Activated T-cell treated with anti-CD3 and anti-CD28 coated beads, Interleukin-2, amount 50 U/mL, for 4 hours (primary cell): ENCODE measurements around the gene TMEM63A. TPM values are rescaled to one million over a fixed set of nuclear protein-coding genes. Genes with fewer than 3 reads are reported as not detected.
A peak's percentile ranks its signal among the peaks of the same experiment; 100 is the strongest.

ENCODE experiments used
- ATAC-seq, 2 donors: fragments of 200-7000 bp; cut with Tn5 transposase; one replicate each; pipeline ENCODE4 v1.10.0; 2021
- DNase-seq: peaks from one replicate; pipeline ENCODE4 v3.0.0-alpha.2; 2020
- H3K27me3 Mint-ChIP-seq: one replicate; pipeline ENCODE4 v1.8.0; 2021; ENCODE audit warnings: low read depth, mixed read lengths
- H3K36me3 Mint-ChIP-seq: one replicate; pipeline ENCODE4 v1.8.0; 2022; ENCODE audit warnings: mixed read lengths; ENCODE audit not compliant: insufficient read depth
- H3K4me1 Mint-ChIP-seq: one replicate; pipeline ENCODE4 v1.8.0; 2021; ENCODE audit warnings: low read depth, mixed read lengths
- H3K4me3 Mint-ChIP-seq: one replicate; pipeline ENCODE4 v1.8.0; 2021; ENCODE audit warnings: mild to moderate bottlenecking, moderate library complexity, mixed read lengths
- H3K9me3 Mint-ChIP-seq: one replicate; pipeline ENCODE4 v1.8.0; 2021; ENCODE audit warnings: mixed read lengths
- total RNA-seq, 3 donors: library from RNA; stranded (reverse); gene quantifications; one replicate each; pipeline ENCODE4 v1.2.1, GENCODE V29; 2021

TMEM63A gene
- total RNA-seq, 3 donors from 2014 or later: 7.1 to 13.5 (median 9.1) TPM

DNA sequence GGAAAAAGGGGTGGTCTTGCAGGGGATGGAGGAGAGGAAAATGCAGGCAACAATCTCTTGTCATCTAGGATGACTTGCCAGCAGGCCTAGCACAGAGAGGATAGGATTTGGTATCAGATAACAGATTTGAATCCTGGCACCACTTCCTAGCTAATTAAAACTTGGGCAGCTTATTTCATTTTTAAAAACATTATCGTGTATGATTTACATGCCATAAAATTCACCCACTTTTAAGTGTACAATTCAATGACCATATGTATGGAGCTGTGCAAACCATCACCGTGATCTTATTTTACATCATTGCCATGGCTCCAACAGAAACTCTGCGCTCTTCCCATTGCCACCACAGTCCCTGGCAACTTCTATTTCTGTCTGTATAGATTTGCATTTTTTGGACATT is 34.9 kb upstream of the TMEM63A start:
- DNase-seq (no peak), ATAC-seq (no peak)
- H3K9me3 Mint-ChIP-seq: no peaks in the 10 kb centered on the region
- peaks cover 21% of the 10 kb centered on the region for H3K36me3 Mint-ChIP-seq
- no peak overlapping the region for H3K4me3 Mint-ChIP-seq
- H3K4me1 Mint-ChIP-seq: peaks cover 22% of the 10 kb centered on the region
- no peaks in the 10 kb centered on the region for H3K27me3 Mint-ChIP-seq

DNA sequence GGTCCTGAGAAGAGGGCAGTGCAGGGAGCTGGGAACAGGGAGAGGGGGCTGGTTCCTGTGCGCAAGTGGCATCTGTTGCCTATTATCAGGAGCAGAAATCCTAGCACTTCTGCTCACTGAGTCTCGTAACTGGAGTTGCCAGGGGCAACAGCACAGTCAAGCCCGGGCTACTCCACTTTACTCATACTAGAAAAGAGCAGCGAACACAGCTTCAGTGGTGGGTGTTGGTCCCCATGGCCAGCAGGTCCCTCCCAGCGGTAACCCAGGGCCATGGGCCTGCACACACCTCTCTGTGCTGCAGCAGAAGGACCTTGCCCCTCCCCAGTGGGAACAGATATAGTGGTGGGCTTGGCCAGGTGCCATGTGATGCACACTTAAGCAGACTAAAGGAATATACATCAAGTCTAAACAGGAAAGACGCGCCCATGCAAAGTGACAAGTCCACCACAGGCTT is 33.4 kb upstream of the TMEM63A start:
- no peaks in the 10 kb centered on the region for H3K9me3 Mint-ChIP-seq
- ATAC-seq (no peak), DNase-seq (no peak)
- H3K4me1 Mint-ChIP-seq: peaks cover 26% of the 10 kb centered on the region
- peaks cover 16% of the 10 kb centered on the region for H3K36me3 Mint-ChIP-seq
- H3K4me3 Mint-ChIP-seq: no peak overlapping the region
- no peaks in the 10 kb centered on the region for H3K27me3 Mint-ChIP-seq

GRCh38 chr1:225914947-225915346 is 32.8 kb upstream of the TMEM63A start:
- H3K36me3 Mint-ChIP-seq: peaks cover 11% of the 10 kb centered on the region
- ATAC-seq: no peak
- H3K4me3 Mint-ChIP-seq: no peak overlapping the region
- H3K4me1 Mint-ChIP-seq: peaks cover 27% of the 10 kb centered on the region
- no peak for DNase-seq
- no peaks in the 10 kb centered on the region for H3K27me3 Mint-ChIP-seq
- no peaks in the 10 kb centered on the region for H3K9me3 Mint-ChIP-seq

GRCh38 chr1:225914391-225914790 is 32.2 kb upstream of the TMEM63A start:
- Mint-ChIP-seq H3K4me3 (no peak overlapping the region), H3K9me3 (no peaks in the 10 kb centered on the region), H3K4me1 (peaks cover 27% of the 10 kb centered on the region), H3K36me3 (peaks cover 10% of the 10 kb centered on the region), H3K27me3 (no peaks in the 10 kb centered on the region)
- DNase-seq (no peak), ATAC-seq (no peak)

- H3K36me3 Mint-ChIP-seq: peaks cover 2% of the 10 kb centered on the region
- H3K4me3 Mint-ChIP-seq: no peak overlapping the region
- DNase-seq: peak; percentile 74
- H3K9me3 Mint-ChIP-seq: no peaks in the 10 kb centered on the region
- H3K4me1 Mint-ChIP-seq: peaks cover 32% of the 10 kb centered on the region
- ATAC-seq: peak; percentile 95
- no peaks in the 10 kb centered on the region for H3K27me3 Mint-ChIP-seq
Observed at GRCh38 chr1:225911191-225912130, 29.3 kb upstream of the TMEM63A start.

GRCh38 chr1:225909477-225909876 is 27.3 kb upstream of the TMEM63A start:
- DNase-seq (no peak), ATAC-seq (no peak)
- Mint-ChIP-seq H3K36me3 (no peaks in the 10 kb centered on the region), H3K4me1 (peaks cover 32% of the 10 kb centered on the region), H3K4me3 (no peak overlapping the region), H3K27me3 (no peaks in the 10 kb centered on the region), H3K9me3 (no peaks in the 10 kb centered on the region)

DNA sequence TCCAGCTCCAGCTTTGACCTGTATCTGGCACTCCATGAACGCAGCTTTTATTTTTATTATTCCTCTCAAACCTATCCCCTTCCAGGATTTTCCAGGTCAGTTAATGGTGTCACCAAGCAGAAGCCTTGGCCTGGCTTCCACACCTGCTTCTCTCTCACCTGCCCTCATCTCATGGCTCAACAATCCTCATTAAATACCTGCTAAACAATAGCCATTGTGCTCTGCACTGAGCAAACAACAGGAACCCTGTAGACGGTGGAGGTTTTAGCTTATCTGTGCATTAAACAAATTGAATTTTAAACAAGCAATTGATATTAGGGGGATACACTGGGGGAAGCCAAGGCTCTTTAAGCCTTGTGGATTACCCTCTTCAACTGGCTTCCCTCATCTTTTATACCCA is 26.6 kb upstream of the TMEM63A start:
- ATAC-seq (no peak), DNase-seq (no peak)
- no peaks in the 10 kb centered on the region for H3K36me3 Mint-ChIP-seq
- no peaks in the 10 kb centered on the region for H3K27me3 Mint-ChIP-seq
- H3K4me3 Mint-ChIP-seq: no peak overlapping the region
- no peaks in the 10 kb centered on the region for H3K9me3 Mint-ChIP-seq
- peaks cover 32% of the 10 kb centered on the region for H3K4me1 Mint-ChIP-seq

DNA sequence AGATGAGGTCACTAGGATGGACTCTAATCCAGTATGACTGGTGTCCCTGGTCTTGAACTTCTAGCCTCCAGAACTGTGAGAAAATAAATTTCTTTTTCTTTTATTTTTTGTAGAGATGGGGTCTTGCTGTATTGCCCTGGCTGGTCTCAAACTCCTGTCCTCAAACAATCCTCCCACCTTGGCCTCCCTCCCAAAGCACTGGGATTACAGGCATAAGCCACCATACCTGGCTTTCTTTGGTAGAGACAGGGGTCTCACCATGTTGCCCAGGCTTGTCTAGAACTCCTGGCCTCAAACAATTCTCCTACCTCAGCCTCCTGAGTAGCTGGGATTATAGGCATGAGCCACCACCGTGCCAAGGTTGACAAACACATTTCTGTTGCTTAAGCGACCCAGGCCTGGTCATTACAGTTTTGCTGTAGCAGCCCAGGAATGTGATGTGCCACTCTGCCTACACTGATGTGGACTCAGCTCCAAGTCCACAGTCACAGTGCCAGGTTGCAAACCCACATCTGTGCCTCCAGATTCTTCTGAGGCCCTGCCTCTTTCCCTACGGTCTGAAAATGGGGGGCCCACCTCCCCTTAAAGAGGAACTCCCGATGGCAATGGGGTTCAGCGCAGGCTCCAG is 25.9 kb upstream of the TMEM63A start:
- ATAC-seq: no peak
- Mint-ChIP-seq H3K36me3 (no peaks in the 10 kb centered on the region), H3K4me3 (no peak overlapping the region), H3K4me1 (peaks cover 32% of the 10 kb centered on the region), H3K27me3 (no peaks in the 10 kb centered on the region), H3K9me3 (no peaks in the 10 kb centered on the region)
- DNase-seq: no peak

DNA sequence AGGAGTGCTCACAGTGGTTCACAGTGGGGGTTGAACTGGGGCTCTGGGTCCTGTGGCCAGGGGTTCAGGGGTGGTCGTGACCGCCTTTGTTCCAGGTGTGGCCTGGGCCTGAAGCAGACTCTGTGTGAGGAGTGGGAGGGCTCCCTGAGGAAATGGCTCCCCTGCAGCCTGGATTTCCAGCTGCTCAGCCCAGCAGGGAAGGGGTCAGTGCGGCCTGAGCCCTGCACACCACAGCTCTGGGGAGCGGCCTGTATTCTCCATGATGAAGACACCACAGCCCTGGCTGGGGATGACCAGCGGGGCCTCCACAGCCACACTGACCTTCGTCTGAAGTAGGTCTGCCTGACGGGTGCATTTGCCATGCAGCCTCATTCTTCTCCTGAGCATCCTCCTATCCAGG is 25.2 kb upstream of the TMEM63A start:
- ATAC-seq (no peak), DNase-seq (no peak)
- H3K9me3 Mint-ChIP-seq: no peaks in the 10 kb centered on the region
- H3K27me3 Mint-ChIP-seq: no peaks in the 10 kb centered on the region
- no peak overlapping the region for H3K4me3 Mint-ChIP-seq
- H3K36me3 Mint-ChIP-seq: no peaks in the 10 kb centered on the region
- H3K4me1 Mint-ChIP-seq: peaks cover 32% of the 10 kb centered on the region

DNA sequence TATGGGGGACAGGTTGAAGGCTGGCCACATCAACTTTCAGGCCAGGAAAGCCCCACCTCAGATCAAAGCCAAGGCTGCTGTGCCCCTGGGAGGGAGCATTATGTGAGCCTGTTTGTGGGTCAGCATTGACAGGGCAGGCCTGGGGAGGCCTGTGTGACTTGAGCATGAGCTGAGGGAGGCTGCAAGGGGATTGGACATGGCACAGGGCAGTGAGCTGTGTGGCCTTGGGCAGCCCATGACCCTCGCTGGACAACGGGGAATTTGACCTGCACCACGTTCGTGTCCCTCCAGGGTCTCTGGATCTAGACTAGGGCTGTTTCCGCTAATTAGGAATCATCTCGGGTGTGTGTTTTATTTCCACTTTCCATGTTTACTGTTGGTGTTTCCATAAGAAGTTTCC is 24.3 kb upstream of the TMEM63A start:
- DNase-seq: no peak
- peaks cover 28% of the 10 kb centered on the region for H3K4me1 Mint-ChIP-seq
- no peak for ATAC-seq
- no peaks in the 10 kb centered on the region for H3K36me3 Mint-ChIP-seq
- no peak overlapping the region for H3K4me3 Mint-ChIP-seq
- no peaks in the 10 kb centered on the region for H3K9me3 Mint-ChIP-seq
- no peaks in the 10 kb centered on the region for H3K27me3 Mint-ChIP-seq

DNA sequence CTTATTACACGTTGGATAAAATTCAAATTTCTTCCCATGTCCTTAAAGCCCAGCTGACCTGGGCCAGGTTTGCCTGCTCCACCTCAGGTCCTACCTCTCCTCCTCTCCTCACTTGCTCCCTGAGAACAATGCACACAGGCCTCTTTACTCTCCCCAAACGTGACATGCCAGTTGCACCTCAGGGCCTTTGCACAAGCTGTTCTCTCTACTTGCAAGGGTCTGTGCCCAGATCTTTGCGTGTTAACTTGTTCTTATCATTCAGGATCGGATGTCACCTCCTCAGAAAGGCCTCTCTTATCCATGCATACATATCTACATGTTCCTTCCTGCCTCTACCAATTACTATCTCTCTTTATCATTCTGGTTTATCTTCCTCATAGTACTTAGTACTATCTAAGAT is 21.4 kb upstream of the TMEM63A start:
- ATAC-seq: no peak
- H3K36me3 Mint-ChIP-seq: no peaks in the 10 kb centered on the region
- DNase-seq: no peak
- no peak overlapping the region for H3K4me3 Mint-ChIP-seq
- H3K27me3 Mint-ChIP-seq: no peaks in the 10 kb centered on the region
- H3K4me1 Mint-ChIP-seq: peaks cover 19% of the 10 kb centered on the region
- H3K9me3 Mint-ChIP-seq: no peaks in the 10 kb centered on the region

- no peak for DNase-seq
- H3K9me3 Mint-ChIP-seq: no peaks in the 10 kb centered on the region
- H3K27me3 Mint-ChIP-seq: no peaks in the 10 kb centered on the region
- ATAC-seq: no peak
- peaks cover 44% of the 10 kb centered on the region for H3K4me1 Mint-ChIP-seq
- H3K4me3 Mint-ChIP-seq: no peak overlapping the region
- no peaks in the 10 kb centered on the region for H3K36me3 Mint-ChIP-seq
Observed at GRCh38 chr1:225899044-225899925, 17.1 kb upstream of the TMEM63A start.

DNA sequence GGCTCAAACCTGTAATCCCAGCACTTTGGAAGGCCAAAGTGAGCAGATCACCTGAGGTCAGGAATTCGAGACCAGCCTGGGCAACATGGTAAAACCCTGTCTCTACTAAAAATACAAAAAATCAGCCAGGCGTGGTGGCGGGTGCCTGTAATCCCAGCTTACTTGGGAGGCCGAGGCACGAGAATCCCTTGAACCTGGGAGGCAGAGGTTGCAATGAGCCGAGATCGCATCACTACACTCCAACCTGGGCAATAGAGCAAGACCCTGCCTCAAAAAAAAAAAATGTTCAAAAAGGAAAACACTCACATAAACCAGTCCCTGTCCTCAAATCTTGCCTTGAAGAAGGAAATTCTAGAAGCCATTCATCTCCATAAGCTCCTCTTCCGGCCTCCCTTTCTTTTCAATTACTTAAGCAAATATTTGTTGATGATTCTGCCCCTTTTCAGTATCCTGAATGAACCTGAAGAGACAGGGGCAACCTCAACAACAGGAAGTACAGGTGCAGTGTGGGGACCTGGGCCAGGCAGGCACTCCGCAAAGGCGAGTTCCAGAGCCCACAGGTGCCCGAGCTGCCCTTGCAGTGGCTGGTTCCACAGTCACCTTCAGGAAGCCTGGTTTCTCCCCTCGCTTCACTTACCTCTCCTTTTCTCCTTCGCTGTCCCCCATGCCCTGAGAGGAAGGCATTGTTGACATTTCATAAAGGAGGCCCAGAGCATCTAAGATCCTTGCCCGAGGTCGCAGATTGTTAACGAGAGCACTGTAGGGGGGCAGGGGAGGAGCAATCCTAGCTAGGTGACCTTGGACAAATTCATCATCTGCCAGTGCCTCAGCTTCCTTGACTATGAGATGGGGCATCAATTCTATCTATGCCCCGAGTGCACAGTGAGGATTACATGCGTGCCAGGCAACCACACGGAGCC is 15.7 kb upstream of the TMEM63A start:
- H3K9me3 Mint-ChIP-seq: no peaks in the 10 kb centered on the region
- peaks cover 50% of the 10 kb centered on the region for H3K4me1 Mint-ChIP-seq
- ATAC-seq (no peak), DNase-seq (no peak)
- no peaks in the 10 kb centered on the region for H3K27me3 Mint-ChIP-seq
- no peaks in the 10 kb centered on the region for H3K36me3 Mint-ChIP-seq
- peak overlapping the region; percentile 19 for H3K4me3 Mint-ChIP-seq
